Bronchial epithelial cell (primary cell): ENCODE data around the gene CD1E. TPM values are rescaled to one million over a fixed set of nuclear protein-coding genes. Genes with fewer than 3 reads are reported as not detected.

ENCODE experiments used
- DNase-seq: peaks from one replicate; pipeline ENCODE4 v3.0.0-alpha.2; 2010; ENCODE audit warnings: low read depth
- FAIRE-seq: peaks from 2 replicates; lab custom pipeline; 2011; peaks lifted over from hg19 to GRCh38; lab: Jason Lieb, UNC
- H3K27me3 ChIP-seq: 2 replicates; pipeline ENCODE4 v1.5.1; 2011; ENCODE audit warnings: low read length; ENCODE audit not compliant: control insufficient read depth, insufficient read depth
- H3K36me3 ChIP-seq: 2 replicates; pipeline ENCODE4 v1.5.1; 2011; ENCODE audit warnings: low read length; ENCODE audit not compliant: control insufficient read depth, insufficient read depth
- H3K4me3 ChIP-seq: 2 replicates; pipeline ENCODE4 v1.5.1; 2011; ENCODE audit warnings: mild to moderate bottlenecking, low read depth, low read length, control low read depth
- CTCF ChIP-seq: IDR thresholded peaks from 2 replicates; pipeline ENCODE4 v1.5.1; 2011; ENCODE audit warnings: mild to moderate bottlenecking, moderate library complexity, low read length, control low read depth, inconsistent platforms; ENCODE audit not compliant: insufficient read depth, severe bottlenecking
- total RNA-seq: library from RNA; depleted of rRNA; stranded (reverse); fragments of >200 nt; gene quantifications from 2 replicates; pipeline ENCODE4 v1.2.1, GENCODE V29; 2014

The CD1E gene
- total RNA-seq, 1 donor from 2014 or later = not detected

- H3K27me3 ChIP-seq = no peaks in the 10 kb centered on the region
- no peak for TF ChIP-seq CTCF
- FAIRE-seq = no peak
- DNase-seq = no peak
- H3K36me3 ChIP-seq = no peaks in the 10 kb centered on the region
- no peak overlapping the region for H3K4me3 ChIP-seq
Measured at GRCh38 chr1:158327481-158327880, 26.2 kb upstream of the CD1E start.

GRCh38 chr1:158328426-158328825 is 25.3 kb upstream of the CD1E start:
- H3K27me3 ChIP-seq = no peaks in the 10 kb centered on the region
- DNase-seq = no peak
- no peaks in the 10 kb centered on the region for H3K36me3 ChIP-seq
- H3K4me3 ChIP-seq = no peak overlapping the region
- TF ChIP-seq CTCF = no peak
- FAIRE-seq = no peak

GRCh38 chr1:158329300-158329699 is 24.4 kb upstream of the CD1E start:
- no peaks in the 10 kb centered on the region for H3K27me3 ChIP-seq
- H3K4me3 ChIP-seq = no peak overlapping the region
- H3K36me3 ChIP-seq = no peaks in the 10 kb centered on the region
- DNase-seq (no peak), FAIRE-seq (no peak)
- TF ChIP-seq CTCF = no peak

- peak; percentile 28 for TF ChIP-seq CTCF
- no peak overlapping the region for H3K4me3 ChIP-seq
- peak; percentile 17 for DNase-seq
- FAIRE-seq = no peak
- no peaks in the 10 kb centered on the region for H3K27me3 ChIP-seq
- H3K36me3 ChIP-seq = no peaks in the 10 kb centered on the region
Measured at GRCh38 chr1:158329733-158330132, 24.0 kb upstream of the CD1E start.

- Histone ChIP-seq H3K27me3 (no peaks in the 10 kb centered on the region), H3K4me3 (no peak overlapping the region), H3K36me3 (no peaks in the 10 kb centered on the region)
- FAIRE-seq (peak; percentile 55), DNase-seq (no peak)
- no peak for TF ChIP-seq CTCF
Measured at GRCh38 chr1:158330391-158331105, 23.1 kb upstream of the CD1E start.

- Histone ChIP-seq H3K27me3 (no peaks in the 10 kb centered on the region), H3K36me3 (no peaks in the 10 kb centered on the region), H3K4me3 (no peak overlapping the region)
- TF ChIP-seq CTCF = no peak
- DNase-seq (no peak), FAIRE-seq (no peak)
Measured at GRCh38 chr1:158331106-158331425, 22.6 kb upstream of the CD1E start.
